Erythroblast (primary cell): ENCODE results near the gene TOM1L2.
A peak's percentile ranks its signal among the peaks of the same experiment; 100 is the strongest.

ENCODE experiments used
- GATA1 ChIP-seq: IDR thresholded peaks from 2 replicates; pipeline ENCODE4 v1.6.1; 2011; ENCODE audit warnings: low read depth, mild to moderate bottlenecking, control low read depth, low read length, moderate library complexity
- POLR2A ChIP-seq: IDR thresholded peaks from 2 replicates; pipeline ENCODE4 v1.6.1; 2011; ENCODE audit warnings: mild to moderate bottlenecking, low read length

- TF ChIP-seq POLR2A, result peak; percentile 63
- no peak for TF ChIP-seq GATA1
Measured at GRCh38 chr17:17824119-17824782, 147.9 kb downstream of the TOM1L2 start.
